T-cell (primary cell): ENCODE results near the gene AJM1. TPM values are rescaled to one million over a fixed set of nuclear protein-coding genes. Genes with fewer than 3 reads are reported as not detected.
A peak's percentile ranks its signal among the peaks of the same experiment; 100 is the strongest.

ENCODE experiments used
- ATAC-seq, 4 experiments: fragments of 200-7000 bp in 3 of 4; fragments of 150-1000 bp in 1 of 4; cut with Tn5 transposase; replicated peaks in 1 of 4; 1 replicate in 3 of 4; 2 replicates in 1 of 4; pipeline ENCODE4 v1.10.0; 2021; ENCODE audit warnings: moderate library complexity in 3 of 4, mild to moderate bottlenecking in 2 of 4, moderate number of reproducible peaks in 1 of 4
- CTCF ChIA-PET, 2 donors: fragments of 300-600 bp; sonication (Branson Sonifier 250); formaldehyde crosslinking; loops; one replicate each; lab custom pipeline; 2022; ENCODE audit warnings: antibody characterized with exemption in 2 of 2; lab: Charles Lee
- POLR2A ChIA-PET, 2 donors: fragments of 300-600 bp; sonication (Branson Sonifier 250); formaldehyde crosslinking; loops; one replicate each; lab custom pipeline; 2022; ENCODE audit warnings: antibody characterized with exemption in 2 of 2; lab: Charles Lee
- DNase-seq, 35 experiments: peaks; one replicate each; pipeline versions ENCODE4 v3.0.0 to v3.0.0-alpha.2; 2013 to 2023
- H3K27ac ChIP-seq: one replicate; pipeline ENCODE4 v1.5.1; 2013; ENCODE audit warnings: low read length
- H3K27me3 ChIP-seq, 2 experiments: replicated peaks in 1 of 2; 1 replicate in 1 of 2; 2 replicates in 1 of 2; pipeline versions ENCODE4 v1.6.1 to v1.7.0; 2013; ENCODE audit warnings: low read length in 1 of 2, mixed read lengths in 1 of 2; ENCODE audit not compliant: control insufficient read depth in 2 of 2, insufficient read depth in 2 of 2; ENCODE audit errors: extremely low read depth in 1 of 2
- H3K36me3 ChIP-seq, 2 donors: 1 replicate in 1 of 2; 2 replicates in 1 of 2; pipeline versions ENCODE4 v1.6.1 to v1.7.0; 2013; ENCODE audit warnings: low read length in 1 of 2; ENCODE audit not compliant: control insufficient read depth in 2 of 2, insufficient read depth in 1 of 2; ENCODE audit errors: extremely low read depth in 1 of 2
- H3K4me1 ChIP-seq, 2 experiments: 1 replicate in 1 of 2; 2 replicates in 1 of 2; pipeline versions ENCODE4 v1.6.1 to v1.7.0; 2013; ENCODE audit warnings: low read length in 2 of 2, mixed read lengths in 1 of 2; ENCODE audit not compliant: insufficient read depth in 2 of 2, control insufficient read depth in 1 of 2; ENCODE audit errors: extremely low read depth in 1 of 2
- H3K4me3 ChIP-seq, 2 donors: 1 replicate in 1 of 2; 2 replicates in 1 of 2; pipeline versions ENCODE4 v1.5.1 to v1.7.0; 2013; ENCODE audit warnings: mild to moderate bottlenecking in 2 of 2, low read length in 1 of 2, moderate library complexity in 1 of 2; ENCODE audit not compliant: control insufficient read depth in 1 of 2; ENCODE audit errors: extremely low read depth in 1 of 2
- H3K9me3 ChIP-seq: 2 replicates; pipeline ENCODE4 v1.7.0; 2013
- H3K27ac Mint-ChIP-seq, 2 donors: one replicate each; pipeline ENCODE4 v1.8.0; 2020 to 2021; ENCODE audit warnings: mild to moderate bottlenecking in 2 of 2, mixed read lengths in 2 of 2
- H3K27me3 Mint-ChIP-seq, 2 donors: one replicate each; pipeline ENCODE4 v1.8.0; 2021 to 2022; ENCODE audit warnings: mixed read lengths in 2 of 2
- H3K36me3 Mint-ChIP-seq: one replicate; pipeline ENCODE4 v1.8.0; 2021; ENCODE audit warnings: mixed read lengths
- H3K4me1 Mint-ChIP-seq, 3 donors: one replicate each; pipeline ENCODE4 v1.8.0; 2020 to 2022; ENCODE audit warnings: mixed read lengths in 3 of 3, mild to moderate bottlenecking in 1 of 3
- H3K4me3 Mint-ChIP-seq, 3 donors: one replicate each; pipeline ENCODE4 v1.8.0; 2020 to 2022; ENCODE audit warnings: mild to moderate bottlenecking in 3 of 3, mixed read lengths in 3 of 3, moderate library complexity in 3 of 3
- H3K9me3 Mint-ChIP-seq, 3 donors: one replicate each; pipeline ENCODE4 v1.8.0; 2020 to 2022; ENCODE audit warnings: mixed read lengths in 3 of 3
- WGBS: methylation state at CpG from one replicate; pipeline ENCODE4 v1.1.5; 2013; ENCODE audit warnings: missing lambda C conversion rate; ENCODE audit not compliant: insufficient coverage; 5-methylcytosine and 5-hydroxymethylcytosine counted together
- total RNA-seq, 35 experiments: library from RNA in 6 of 35; stranded (reverse) in 6 of 35; fragments of 120-200 nt in 1 of 35; gene quantifications; one replicate each; pipeline versions ENCODE4 v1.2.1 to v1.2.4 and lab custom pipeline; 2013 to 2026

The AJM1 gene
- total RNA-seq, 5 donors from 2014 or later (not counting 1 experiment from before 2014, with no cell fraction given): 2.1 to 7.5 (median 5.1) TPM

DNA sequence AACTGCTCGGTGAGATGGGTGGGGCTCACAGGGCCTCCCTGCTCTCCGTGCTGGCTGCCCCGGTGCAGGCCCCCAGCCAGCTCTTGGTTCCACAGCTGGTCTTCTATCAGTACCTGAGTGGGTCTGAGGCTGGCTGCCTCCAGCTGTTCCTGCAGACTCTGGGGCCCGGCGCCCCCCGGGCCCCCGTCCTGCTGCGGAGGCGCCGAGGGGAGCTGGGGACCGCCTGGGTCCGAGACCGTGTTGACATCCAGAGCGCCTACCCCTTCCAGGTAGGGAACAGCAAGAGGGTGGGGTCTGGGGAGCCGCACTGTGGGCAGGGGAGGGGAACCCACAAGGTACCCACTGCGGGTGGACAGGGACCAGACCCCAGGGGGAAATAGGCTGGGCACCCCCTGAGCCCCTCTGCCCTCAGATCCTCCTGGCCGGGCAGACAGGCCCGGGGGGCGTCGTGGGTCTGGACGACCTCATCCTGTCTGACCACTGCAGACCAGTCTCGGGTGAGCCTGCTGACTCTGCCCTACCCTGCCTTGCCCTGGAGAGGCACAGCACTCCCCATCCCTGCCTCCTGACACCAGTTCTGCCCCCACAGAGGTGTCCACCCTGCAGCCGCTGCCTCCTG, 12.7 kb downstream of the AJM1 start:
- CTCF ChIA-PET: no interaction called here
- H3K4me1 Mint-ChIP-seq: peaks cover 0 to 2% (median 0%) of the 10 kb centered on the region in 3 donors

DNA sequence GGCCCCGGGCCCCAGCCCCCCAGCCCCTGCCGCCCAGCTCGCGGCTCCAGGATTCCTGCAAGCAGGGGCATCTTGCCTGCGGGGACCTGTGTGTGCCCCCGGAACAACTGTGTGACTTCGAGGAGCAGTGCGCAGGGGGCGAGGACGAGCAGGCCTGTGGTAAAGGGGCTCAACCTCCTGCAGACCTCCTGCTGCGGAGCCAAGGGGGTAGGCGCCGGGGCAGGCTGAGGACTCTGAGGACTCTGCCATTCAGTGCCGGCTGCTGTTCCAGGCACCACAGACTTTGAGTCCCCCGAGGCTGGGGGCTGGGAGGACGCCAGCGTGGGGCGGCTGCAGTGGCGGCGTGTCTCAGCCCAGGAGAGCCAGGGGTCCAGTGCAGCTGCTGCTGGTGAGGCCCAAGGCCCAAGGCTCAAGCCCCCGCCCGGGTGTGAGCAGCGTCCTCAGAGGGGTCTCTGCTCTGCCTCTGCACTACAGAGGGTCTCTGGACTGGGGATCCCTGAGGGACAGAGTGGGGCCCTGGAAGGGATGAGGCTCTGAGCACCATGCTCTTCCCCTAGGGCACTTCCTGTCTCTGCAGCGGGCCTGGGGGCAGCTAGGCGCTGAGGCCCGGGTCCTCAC, 13.3 kb downstream of the AJM1 start:
- peaks cover 0 to 6% of the 10 kb centered on the region in 2 experiments for H3K4me1 ChIP-seq
- no peaks in the 10 kb centered on the region for H3K4me1 Mint-ChIP-seq
- 82% methylated on average over 18 of the region's 26 CpGs for WGBS
- peaks cover 0 to 3% of the 10 kb centered on the region in 2 donors for H3K36me3 ChIP-seq
- H3K4me3 ChIP-seq: no peak overlapping the region
- ChIA-PET CTCF (no interaction called here), POLR2A (no interaction called here)
- DNase-seq: no peak
- H3K27me3 Mint-ChIP-seq: no peaks in the 10 kb centered on the region
- H3K9me3 Mint-ChIP-seq: no peaks in the 10 kb centered on the region
- H3K36me3 Mint-ChIP-seq: no peaks in the 10 kb centered on the region
- H3K27me3 ChIP-seq: no peaks in the 10 kb centered on the region
- no peak overlapping the region for H3K27ac Mint-ChIP-seq
- no peak for ATAC-seq
- H3K9me3 ChIP-seq: no peaks in the 10 kb centered on the region
- H3K27ac ChIP-seq: no peak overlapping the region
- no peak overlapping the region for H3K4me3 Mint-ChIP-seq

More for the DNA sequence above, 12.7 kb downstream of the AJM1 start:
- H3K36me3 ChIP-seq: peaks cover 0 to 2% of the 10 kb centered on the region in 2 donors
- WGBS: 87% methylated on average over 10 of the region's 23 CpGs
- H3K27me3 Mint-ChIP-seq: no peaks in the 10 kb centered on the region
- H3K4me1 ChIP-seq: peaks cover 2 to 12% of the 10 kb centered on the region in 2 experiments
- H3K4me3 ChIP-seq: no peak overlapping the region
- H3K27ac Mint-ChIP-seq: no peak overlapping the region
- no peaks in the 10 kb centered on the region for H3K9me3 ChIP-seq
- no peak overlapping the region for H3K27ac ChIP-seq
- DNase-seq (peak in 1 of 35 experiments; percentile 1), ATAC-seq (no peak)
- no peaks in the 10 kb centered on the region for H3K36me3 Mint-ChIP-seq
- no peaks in the 10 kb centered on the region for H3K27me3 ChIP-seq
- POLR2A ChIA-PET: no interaction called here
- H3K9me3 Mint-ChIP-seq: no peaks in the 10 kb centered on the region
- no peak overlapping the region for H3K4me3 Mint-ChIP-seq

DNA sequence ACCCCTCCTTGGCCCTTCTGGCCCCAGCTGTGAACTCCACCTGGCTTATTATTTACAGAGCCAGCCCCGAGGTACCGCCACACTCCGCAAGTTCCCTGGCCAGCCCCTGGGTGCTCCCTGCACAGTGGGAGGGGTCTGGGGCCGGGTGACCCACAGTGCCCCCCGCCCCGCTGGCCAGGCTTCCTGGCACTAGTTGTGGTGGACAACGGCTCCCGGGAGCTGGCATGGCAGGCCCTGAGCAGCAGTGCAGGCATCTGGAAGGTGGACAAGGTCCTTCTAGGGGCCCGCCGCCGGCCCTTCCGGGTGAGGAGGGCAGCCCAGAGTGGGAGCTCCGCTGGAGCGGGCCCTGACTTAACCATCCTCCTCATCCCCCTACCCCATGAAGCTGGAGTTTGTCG, 13.8 kb downstream of the AJM1 start:
- Mint-ChIP-seq H3K27ac (no peak overlapping the region), H3K4me1 (no peaks in the 10 kb centered on the region), H3K36me3 (no peaks in the 10 kb centered on the region), H3K9me3 (no peaks in the 10 kb centered on the region), H3K4me3 (no peak overlapping the region), H3K27me3 (no peaks in the 10 kb centered on the region)
- Histone ChIP-seq H3K4me1 (peaks cover 0 to 3% of the 10 kb centered on the region in 2 experiments), H3K27ac (no peak overlapping the region), H3K4me3 (no peak overlapping the region), H3K36me3 (peaks cover 4 to 7% of the 10 kb centered on the region in 2 donors), H3K9me3 (no peaks in the 10 kb centered on the region), H3K27me3 (no peaks in the 10 kb centered on the region)
- ChIA-PET CTCF (no interaction called here), POLR2A (no interaction called here)
- DNase-seq (no peak), ATAC-seq (no peak)
- WGBS: 85% methylated on average over 8 of the region's 15 CpGs

DNA sequence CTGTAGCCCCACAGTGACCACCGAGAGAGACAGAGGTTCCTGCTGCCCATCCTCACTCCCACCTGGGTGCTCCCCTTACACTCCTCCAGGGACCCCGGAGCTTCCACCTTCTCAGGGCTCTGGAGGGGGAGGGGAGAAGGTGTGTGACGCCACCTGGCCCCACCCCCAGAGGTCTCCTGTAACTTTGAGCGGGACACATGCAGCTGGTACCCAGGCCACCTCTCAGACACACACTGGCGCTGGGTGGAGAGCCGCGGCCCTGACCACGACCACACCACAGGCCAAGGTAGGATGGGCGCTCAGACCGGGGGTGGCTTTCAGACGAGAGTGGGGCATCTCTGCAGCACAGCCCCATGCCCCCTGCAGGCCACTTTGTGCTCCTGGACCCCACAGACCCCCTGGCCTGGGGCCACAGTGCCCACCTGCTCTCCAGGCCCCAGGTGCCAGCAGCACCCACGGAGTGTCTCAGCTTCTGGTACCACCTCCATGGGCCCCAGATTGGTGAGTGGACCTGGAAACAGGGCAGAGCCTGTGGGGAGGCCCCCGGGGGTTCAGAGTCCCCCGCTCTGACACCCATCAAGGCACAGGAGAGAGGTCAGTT, 14.4 kb downstream of the AJM1 start:
- DNase-seq: no peak
- CTCF ChIA-PET: no interaction called here
- peaks cover 8 to 11% of the 10 kb centered on the region in 2 donors for H3K36me3 ChIP-seq

DNA sequence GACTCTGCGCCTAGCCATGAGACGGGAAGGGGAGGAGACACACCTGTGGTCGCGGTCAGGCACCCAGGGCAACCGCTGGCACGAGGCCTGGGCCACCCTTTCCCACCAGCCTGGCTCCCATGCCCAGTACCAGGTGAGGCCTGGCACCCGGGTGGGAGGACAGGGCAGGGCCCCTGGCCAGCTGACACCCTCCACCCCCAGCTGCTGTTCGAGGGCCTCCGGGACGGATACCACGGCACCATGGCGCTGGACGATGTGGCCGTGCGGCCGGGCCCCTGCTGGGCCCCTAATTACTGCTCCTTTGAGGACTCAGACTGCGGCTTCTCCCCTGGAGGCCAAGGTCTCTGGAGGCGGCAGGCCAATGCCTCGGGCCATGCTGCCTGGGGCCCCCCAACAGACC, 14.9 kb downstream of the AJM1 start:
- H3K27me3 Mint-ChIP-seq: no peaks in the 10 kb centered on the region
- CTCF ChIA-PET: no interaction called here
- 89% methylated on average over 14 of the region's 19 CpGs for WGBS

More for the DNA sequence above, 14.4 kb downstream of the AJM1 start:
- Mint-ChIP-seq H3K9me3 (no peaks in the 10 kb centered on the region), H3K36me3 (no peaks in the 10 kb centered on the region), H3K27me3 (no peaks in the 10 kb centered on the region), H3K4me3 (no peak overlapping the region), H3K4me1 (no peaks in the 10 kb centered on the region), H3K27ac (no peak overlapping the region)
- Histone ChIP-seq H3K4me1 (peaks cover 0 to 2% of the 10 kb centered on the region in 2 experiments), H3K4me3 (no peak overlapping the region), H3K27me3 (no peaks in the 10 kb centered on the region), H3K9me3 (no peaks in the 10 kb centered on the region), H3K27ac (no peak overlapping the region)
- 64% methylated on average over 12 of the region's 14 CpGs for WGBS
- no peak for ATAC-seq
- POLR2A ChIA-PET: no interaction called here

DNA sequence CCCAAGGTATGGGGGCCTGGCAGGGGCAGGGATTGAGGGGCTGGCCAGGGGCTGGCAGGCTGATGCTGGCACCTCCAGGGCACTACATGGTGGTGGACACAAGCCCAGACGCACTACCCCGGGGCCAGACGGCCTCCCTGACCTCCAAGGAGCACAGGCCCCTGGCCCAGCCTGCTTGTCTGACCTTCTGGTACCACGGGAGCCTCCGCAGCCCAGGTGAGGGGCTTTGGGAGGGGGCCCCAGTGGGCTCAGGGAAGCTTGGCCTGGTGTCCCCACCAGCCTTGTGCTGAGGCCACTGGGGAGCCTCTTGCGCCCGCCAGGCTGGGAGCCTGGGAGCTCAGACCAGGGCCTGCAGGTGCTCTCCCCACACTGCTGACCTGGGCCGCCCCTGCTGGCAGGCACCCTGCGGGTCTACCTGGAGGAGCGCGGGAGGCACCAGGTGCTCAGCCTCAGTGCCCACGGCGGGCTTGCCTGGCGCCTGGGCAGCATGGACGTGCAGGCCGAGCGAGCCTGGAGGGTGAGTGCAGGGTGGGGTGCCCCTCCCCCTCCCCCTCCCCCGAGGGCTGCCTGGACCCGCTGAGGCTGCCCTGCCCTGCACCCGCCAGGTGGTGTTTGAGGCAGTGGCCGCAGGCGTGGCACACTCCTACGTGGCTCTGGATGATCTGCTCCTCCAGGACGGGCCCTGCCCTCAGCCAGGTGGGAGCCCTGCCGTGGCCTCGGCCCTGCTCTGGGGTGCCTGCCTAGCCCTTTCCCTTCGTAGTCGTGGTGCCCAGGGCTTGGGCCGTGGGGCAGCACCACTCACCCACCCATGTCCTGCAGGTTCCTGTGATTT, 15.5 kb downstream of the AJM1 start:
- CTCF ChIA-PET: no interaction called here
- peaks cover 16 to 19% of the 10 kb centered on the region in 2 donors for H3K36me3 ChIP-seq

More for the DNA sequence above, 14.9 kb downstream of the AJM1 start:
- H3K36me3 ChIP-seq: peaks cover 13% of the 10 kb centered on the region in 2 donors
- Mint-ChIP-seq H3K4me3 (no peak overlapping the region), H3K9me3 (no peaks in the 10 kb centered on the region), H3K27ac (no peak overlapping the region), H3K4me1 (no peaks in the 10 kb centered on the region), H3K36me3 (no peaks in the 10 kb centered on the region)
- H3K9me3 ChIP-seq: no peaks in the 10 kb centered on the region
- no peak for ATAC-seq
- no peak for DNase-seq
- POLR2A ChIA-PET: no interaction called here
- H3K27ac ChIP-seq: no peak overlapping the region
- peaks cover 0 to 2% of the 10 kb centered on the region in 2 experiments for H3K4me1 ChIP-seq
- H3K27me3 ChIP-seq: no peaks in the 10 kb centered on the region
- H3K4me3 ChIP-seq: no peak overlapping the region

More for the DNA sequence above, 15.5 kb downstream of the AJM1 start:
- no peak overlapping the region for H3K27ac ChIP-seq
- POLR2A ChIA-PET: no interaction called here
- peaks cover 3% of the 10 kb centered on the region for H3K36me3 Mint-ChIP-seq
- DNase-seq (peak in 1 of 35 experiments; percentile 24), ATAC-seq (peak in 1 of 4 experiments; percentile 17)
- no peak overlapping the region for H3K27ac Mint-ChIP-seq
- H3K4me3 Mint-ChIP-seq: no peak overlapping the region
- H3K9me3 ChIP-seq: no peaks in the 10 kb centered on the region
- H3K4me1 ChIP-seq: peaks cover 0 to 2% of the 10 kb centered on the region in 2 experiments
- no peak overlapping the region for H3K4me3 ChIP-seq
- no peaks in the 10 kb centered on the region for H3K4me1 Mint-ChIP-seq
- H3K9me3 Mint-ChIP-seq: no peaks in the 10 kb centered on the region
- whole genome bisulfite sequencing: 96% methylated on average over 12 of the region's 29 CpGs
- H3K27me3 Mint-ChIP-seq: no peaks in the 10 kb centered on the region
- no peaks in the 10 kb centered on the region for H3K27me3 ChIP-seq
